H9 (cell line): Measurements from ENCODE around the gene BPIFB2. TPM values are rescaled to one million over a fixed set of nuclear protein-coding genes. Genes with fewer than 3 reads are reported as not detected.

Experiments used
- DNase-seq: peaks from one replicate; pipeline ENCODE4 v3.0.0-alpha.2; 2017
- H2AFZ ChIP-seq: one replicate; pipeline ENCODE4 v1.6.1; 2013; ENCODE audit warnings: mild to moderate bottlenecking, low read length, control low read depth, moderate library complexity
- H2AK5ac ChIP-seq: 2 replicates; pipeline ENCODE4 v1.6.1; 2013; ENCODE audit warnings: low read length, control low read depth, mixed read lengths; ENCODE audit not compliant: insufficient read length
- H2BK120ac ChIP-seq: one replicate; pipeline ENCODE4 v1.6.1; 2013; ENCODE audit warnings: low read depth, mild to moderate bottlenecking, low read length, control low read depth, inconsistent platforms; ENCODE audit not compliant: poor library complexity, severe bottlenecking
- H2BK12ac ChIP-seq: 2 replicates; pipeline ENCODE4 v1.6.1; 2013; ENCODE audit warnings: low read length, control low read depth, mixed read lengths, low read depth; ENCODE audit not compliant: insufficient read length
- H2BK15ac ChIP-seq: 2 replicates; pipeline ENCODE4 v1.6.1; 2013; ENCODE audit warnings: low read depth, low read length, control low read depth
- H2BK20ac ChIP-seq: one replicate; pipeline ENCODE4 v1.6.1; 2013; ENCODE audit warnings: low read depth, mild to moderate bottlenecking, low read length, control low read depth, inconsistent platforms; ENCODE audit not compliant: poor library complexity, severe bottlenecking
- H2BK5ac ChIP-seq: 2 replicates; pipeline ENCODE4 v1.6.1; 2013; ENCODE audit warnings: low read length, control low read depth, mixed read lengths; ENCODE audit not compliant: insufficient read length
- H3K14ac ChIP-seq: 2 replicates; pipeline ENCODE4 v1.6.1; 2013; ENCODE audit warnings: low read length, control low read depth; ENCODE audit not compliant: insufficient read depth
- H3K18ac ChIP-seq: 2 replicates; pipeline ENCODE4 v1.6.1; 2013; ENCODE audit warnings: low read depth, mild to moderate bottlenecking, mixed read lengths, low read length, control low read depth; ENCODE audit not compliant: insufficient read length
- H3K23ac ChIP-seq: 2 replicates; pipeline ENCODE4 v1.6.1; 2013; ENCODE audit warnings: low read length, control low read depth, mixed read lengths, low read depth; ENCODE audit not compliant: insufficient read length
- H3K23me2 ChIP-seq: 2 replicates; pipeline ENCODE4 v1.6.1; 2013; ENCODE audit warnings: low read depth, mild to moderate bottlenecking, mixed read lengths, low read length, control low read depth; ENCODE audit not compliant: insufficient read length, poor library complexity, severe bottlenecking
- H3K27ac ChIP-seq: 2 replicates; pipeline ENCODE4 v1.5.1; 2013; ENCODE audit warnings: low read length, control low read depth, mixed read lengths, low read depth; ENCODE audit not compliant: insufficient read length
- H3K27me3 ChIP-seq: 2 replicates; pipeline ENCODE4 v1.6.1; 2013; ENCODE audit warnings: low read length, control low read depth, inconsistent platforms; ENCODE audit not compliant: insufficient read depth
- H3K4ac ChIP-seq: 2 replicates; pipeline ENCODE4 v1.6.1; 2013; ENCODE audit warnings: low read depth, mild to moderate bottlenecking, control low read depth, inconsistent platforms, low read length, moderate library complexity
- H3K4me1 ChIP-seq: 2 replicates; pipeline ENCODE4 v1.6.1; 2013; ENCODE audit warnings: low read length, control low read depth, inconsistent platforms; ENCODE audit not compliant: insufficient read depth
- H3K4me2 ChIP-seq: 2 replicates; pipeline ENCODE4 v1.6.1; 2013; ENCODE audit warnings: low read length, control low read depth, mixed read lengths; ENCODE audit not compliant: insufficient read length, insufficient read depth
- H3K56ac ChIP-seq: 2 replicates; pipeline ENCODE4 v1.6.1; 2013; ENCODE audit warnings: low read depth, mild to moderate bottlenecking, mixed read lengths, low read length, control low read depth; ENCODE audit not compliant: insufficient read length
- H3K79me1 ChIP-seq: 2 replicates; pipeline ENCODE4 v1.6.1; 2013; ENCODE audit warnings: low read depth, mild to moderate bottlenecking, moderate library complexity, low read length, control low read depth, inconsistent platforms; ENCODE audit not compliant: insufficient read depth, poor library complexity, severe bottlenecking
- H3K79me2 ChIP-seq: 2 replicates; pipeline ENCODE4 v1.6.1; 2013; ENCODE audit warnings: low read length, control low read depth, inconsistent platforms; ENCODE audit not compliant: insufficient read depth
- H3K9ac ChIP-seq: 2 replicates; pipeline ENCODE4 v1.6.1; 2013; ENCODE audit warnings: low read length, control low read depth, mixed read lengths; ENCODE audit not compliant: insufficient read length; ENCODE audit errors: extremely low read depth
- H3K9me3 ChIP-seq: one replicate; pipeline ENCODE4 v1.6.1; 2013; ENCODE audit warnings: low read depth, low read length, inconsistent platforms; ENCODE audit not compliant: control insufficient read depth
- H3T11ph ChIP-seq: one replicate; pipeline ENCODE4 v1.6.1; 2013; ENCODE audit warnings: mild to moderate bottlenecking, low read length, control low read depth, inconsistent platforms
- H4K20me1 ChIP-seq: one replicate; pipeline ENCODE4 v1.6.1; 2013; ENCODE audit not compliant: control insufficient read depth, insufficient read length, insufficient read depth
- H4K5ac ChIP-seq: 2 replicates; pipeline ENCODE4 v1.6.1; 2013; ENCODE audit warnings: low read depth, mild to moderate bottlenecking, mixed read lengths, low read length, control low read depth; ENCODE audit not compliant: insufficient read length
- H4K8ac ChIP-seq: replicated peaks from 2 replicates; pipeline ENCODE4 v1.6.1; 2013; ENCODE audit warnings: low read length, control low read depth, mixed read lengths, low read depth; ENCODE audit not compliant: insufficient read length
- H4K91ac ChIP-seq: 2 replicates; pipeline ENCODE4 v1.6.1; 2013; ENCODE audit warnings: low read depth, mild to moderate bottlenecking, moderate library complexity, mixed read lengths, low read length, control low read depth; ENCODE audit not compliant: insufficient read length
- H3K27ac Mint-ChIP-seq, 3 experiments: 2 replicates in 2 of 3; 3 replicates in 1 of 3; pipeline ENCODE4 v1.8.0; 2020 to 2021; ENCODE audit warnings: mixed read lengths in 3 of 3, mild to moderate bottlenecking in 1 of 3, moderate library complexity in 1 of 3
- H3K27me3 Mint-ChIP-seq: 2 replicates; pipeline ENCODE4 v1.8.0; 2021; ENCODE audit warnings: low read depth, mild to moderate bottlenecking, moderate library complexity, mixed read lengths
- H3K36me3 Mint-ChIP-seq, 3 experiments: 2 replicates in 2 of 3; 3 replicates in 1 of 3; pipeline ENCODE4 v1.8.0; 2020 to 2021; ENCODE audit warnings: low read depth in 3 of 3, mixed read lengths in 3 of 3; ENCODE audit not compliant: insufficient read depth in 1 of 3
- H3K4me1 Mint-ChIP-seq, 2 experiments: 2 replicates each; pipeline ENCODE4 v1.8.0; 2020; ENCODE audit warnings: mixed read lengths in 2 of 2
- H3K4me3 Mint-ChIP-seq, 2 experiments: 2 replicates in 1 of 2; 3 replicates in 1 of 2; pipeline ENCODE4 v1.8.0; 2020 to 2021; ENCODE audit warnings: mild to moderate bottlenecking in 2 of 2, mixed read lengths in 2 of 2, moderate library complexity in 1 of 2
- H3K9me3 Mint-ChIP-seq, 2 experiments: 2 replicates in 1 of 2; 3 replicates in 1 of 2; pipeline ENCODE4 v1.8.0; 2020; ENCODE audit warnings: mild to moderate bottlenecking in 2 of 2, mixed read lengths in 2 of 2, moderate library complexity in 1 of 2
- CTCF ChIP-seq: fragments of 200-600 bp; sonication (generic); conservative IDR thresholded peaks from 3 replicates; pipeline ENCODE4 v1.8.0; 2021; ENCODE audit warnings: antibody characterized with exemption, mild to moderate bottlenecking
- WGBS: extraction: QIAGEN DNeasy Blood & Tissue Kit; methylation state at CpG from one replicate; pipeline ENCODE4 v1.1.7; 2013; ENCODE audit warnings: missing lambda C conversion rate, low lambda C conversion rate, mixed read lengths; ENCODE audit not compliant: insufficient read length; ENCODE audit errors: extremely low coverage; 5-methylcytosine and 5-hydroxymethylcytosine counted together
- total RNA-seq: library from RNA; stranded (reverse); gene quantifications from 2 replicates; pipeline ENCODE4 v1.2.1, GENCODE V29; 2021

Gene BPIFB2
- total RNA-seq, 1 experiment from 2014 or later: not detected

GRCh38 chr20:33024243-33024560 lies 16.7 kb downstream of the BPIFB2 start:
- WGBS: no CpG with 5 or more reads among the region's 1 CpG
- peaks cover 2 to 3% of the 10 kb centered on the region in 2 experiments; a peak in 3 of 4 replicates for H3K4me1 Mint-ChIP-seq
- no peak overlapping the region for H2BK5ac ChIP-seq
- no peaks in the 10 kb centered on the region for H3K4me1 ChIP-seq
- no peak overlapping the region for H3K14ac ChIP-seq
- H4K8ac ChIP-seq: no peak overlapping the region
- H3K56ac ChIP-seq: no peak overlapping the region
- no peaks in the 10 kb centered on the region for H3K79me1 ChIP-seq
- no peaks in the 10 kb centered on the region for H3K9me3 Mint-ChIP-seq
- no peaks in the 10 kb centered on the region for H4K20me1 ChIP-seq
- H2AFZ ChIP-seq: no peak overlapping the region
- no peak for TF ChIP-seq CTCF
- no peak overlapping the region for H3K27ac ChIP-seq
- H3K27me3 ChIP-seq: no peaks in the 10 kb centered on the region
- no peak overlapping the region for H2BK20ac ChIP-seq
- H2BK15ac ChIP-seq: no peak overlapping the region
- H3K27me3 Mint-ChIP-seq: peaks cover 6% of the 10 kb centered on the region
- H4K5ac ChIP-seq: no peak overlapping the region
- H2AK5ac ChIP-seq: no peak overlapping the region
- no peak overlapping the region for H3K23ac ChIP-seq
- no peak overlapping the region for H3K4me2 ChIP-seq
- no peak overlapping the region for H3K18ac ChIP-seq
- H2BK120ac ChIP-seq: no peak overlapping the region
- H3K9ac ChIP-seq: no peak overlapping the region
- no peak overlapping the region for H3K4ac ChIP-seq
- no peak overlapping the region for H2BK12ac ChIP-seq
- H4K91ac ChIP-seq: no peak overlapping the region
- DNase-seq: no peak
- no peaks in the 10 kb centered on the region for H3K9me3 ChIP-seq
- no peak overlapping the region for H3K27ac Mint-ChIP-seq
- H3K79me2 ChIP-seq: no peaks in the 10 kb centered on the region
- H3K23me2 ChIP-seq: no peaks in the 10 kb centered on the region
- no peaks in the 10 kb centered on the region for H3K36me3 Mint-ChIP-seq
- no peak overlapping the region for H3K4me3 Mint-ChIP-seq
- H3T11ph ChIP-seq: no peak overlapping the region
